GM18870 (cell line): ENCODE measurements around the gene KCNK4.

ENCODE experiments used
- ATAC-seq: cut with Tn5 transposase; IDR thresholded peaks from one replicate; pipeline ENCODE4 v1.9.1; 2021; ENCODE audit warnings: moderate library complexity; ENCODE audit not compliant: unreplicated experiment

Gene KCNK4

GRCh38 chr11:64268025-64268892, 22.8 kb upstream of the KCNK4 start:
- ATAC-seq: no peak

- ATAC-seq: peak; percentile 1
Measured at GRCh38 chr11:64268893-64269539, 22.1 kb upstream of the KCNK4 start.

- peak; percentile 68 for ATAC-seq
Measured at GRCh38 chr11:64269540-64270220, 21.4 kb upstream of the KCNK4 start.

GRCh38 chr11:64275031-64275800, 15.9 kb upstream of the KCNK4 start:
- no peak for ATAC-seq

- ATAC-seq: no peak
Measured at GRCh38 chr11:64275841-64276240, 15.3 kb upstream of the KCNK4 start.

- no peak for ATAC-seq
Measured at GRCh38 chr11:64276653-64277431, 14.3 kb upstream of the KCNK4 start.

GRCh38 chr11:64278576-64279190, 12.4 kb upstream of the KCNK4 start:
- ATAC-seq: no peak

- no peak for ATAC-seq
Measured at GRCh38 chr11:64281957-64282770, 8.9 kb upstream of the KCNK4 start.

GRCh38 chr11:64283092-64283491, 8.0 kb upstream of the KCNK4 start:
- ATAC-seq: no peak

- ATAC-seq: peak; percentile 51
Measured at GRCh38 chr11:64284048-64284961, 6.8 kb upstream of the KCNK4 start, which contains the start of gene BAD. BAD (minus strand) TSS chr11:64284665; CDS start chr11:64284368, 297 bp downstream.

- peak; percentile 56 for ATAC-seq
Measured at GRCh38 chr11:64284962-64285884, 5.9 kb upstream of the KCNK4 start, which contains the start of gene GPR137. GPR137 (plus strand) TSS chr11:64285848; CDS start chr11:64286525, 677 bp downstream.

- no peak for ATAC-seq
Measured at GRCh38 chr11:64285885-64286800, 5.0 kb upstream of the KCNK4 start.

- no peak for ATAC-seq
Measured at GRCh38 chr11:64286801-64287159, 4.3 kb upstream of the KCNK4 start.

- ATAC-seq: no peak
Measured at GRCh38 chr11:64287676-64288352, 3.3 kb upstream of the KCNK4 start.

- no peak for ATAC-seq
Measured at GRCh38 chr11:64288353-64288750, 2.8 kb upstream of the KCNK4 start.
